K562 (cell line): ENCODE measurements around the gene MYOM1. TPM values are rescaled to one million over a fixed set of nuclear protein-coding genes. Genes with fewer than 3 reads are reported as not detected.

Source experiments
- HDAC6 ChIP-seq: IDR thresholded peaks from 2 replicates; pipeline ENCODE4 v1.6.1; 2012; ENCODE audit warnings: low read depth, mild to moderate bottlenecking, control low read depth, inconsistent platforms, low read length, moderate library complexity
- NCOA1 ChIP-seq: fragments of 450-650 bp; IDR thresholded peaks from 2 replicates; pipeline ENCODE4 v1.6.1; 2016; ENCODE audit warnings: low read depth
- NR1H2 ChIP-seq: sonication (generic); formaldehyde crosslinking; IDR thresholded peaks from 2 replicates; pipeline ENCODE4 v1.4.0; 2020; ENCODE audit warnings: mild to moderate bottlenecking, missing genetic modification reagents
- SAFB2 ChIP-seq: fragments of 200-400 bp; formaldehyde crosslinking; IDR thresholded peaks from 2 replicates; pipeline ENCODE4 v1.6.1; 2018; ENCODE audit warnings: borderline replicate concordance, low read length, low read depth, moderate library complexity; ENCODE audit not compliant: severe bottlenecking
- SMARCA4 ChIP-seq: fragments of 450-650 bp; IDR thresholded peaks from 2 replicates; pipeline ENCODE4 v1.6.1; 2016
- ZNF217 ChIP-seq: sonication (generic); formaldehyde crosslinking; IDR thresholded peaks from 2 replicates; pipeline ENCODE4 v1.8.0; 2022; ENCODE audit warnings: mild to moderate bottlenecking, missing genetic modification reagents
- ZNF232 ChIP-seq: sonication (generic); formaldehyde crosslinking; IDR thresholded peaks from 2 replicates; pipeline ENCODE4 v1.8.0; 2022; ENCODE audit warnings: mild to moderate bottlenecking, missing genetic modification reagents
- polyA plus RNA-seq, 8 experiments: library from polyadenylated mRNA; depleted of rRNA in 4 of 8; stranded (reverse) in 5 of 8; unstranded in 3 of 8; fragments of >200 nt; fragmentation: Nextera tagmentation in 2 of 8; fragmentation: Illumina TruSeq in 1 of 8; extraction: Ambion mirVana in 2 of 8; extraction: Trizol in 1 of 8; gene quantifications; 2 replicates each; pipeline versions ENCODE4 v1.2.1 to v1.2.3, GENCODE V29; 2011 to 2014; ENCODE audit warnings: inconsistent platforms in 1 of 8, missing spikeins in 1 of 8
- total RNA-seq, 7 experiments: library from RNA; depleted of rRNA in 6 of 7; stranded (reverse); fragments of >200 nt in 6 of 7; fragmentation: Illumina TruSeq in 2 of 7; extraction: Trizol in 2 of 7; gene quantifications; 2 replicates each; pipeline versions ENCODE4 v1.2.1 to v1.2.3, GENCODE V29; 2011 to 2021; ENCODE audit warnings: low replicate concordance in 1 of 7
- TF ChIP-seq, protein P1 (sequence below), 2 experiments: fragments of 450-650 bp in 1 of 2; sonication (generic) in 1 of 2; formaldehyde crosslinking; conservative IDR thresholded peaks; 2 replicates each; pipeline versions ENCODE4 v1.4.0 to v1.8.1; 2020 to 2022; ENCODE audit warnings: mild to moderate bottlenecking in 1 of 2, missing genetic modification reagents in 1 of 2
- TF ChIP-seq, protein P2 (sequence below): fragments of 250-450 bp; sonication (Bioruptor Pico); IDR thresholded peaks from 2 replicates; pipeline ENCODE4 v1.6.1; 2021; ENCODE audit warnings: mild to moderate bottlenecking
- TF ChIP-seq, protein P3 (sequence below): fragments of 250-450 bp; sonication (Bioruptor Pico); IDR thresholded peaks from 2 replicates; pipeline ENCODE4 v1.8.0; 2021; ENCODE audit warnings: borderline replicate concordance, mild to moderate bottlenecking, moderate library complexity; ENCODE audit not compliant: poor library complexity, severe bottlenecking
- TF ChIP-seq, protein P4 (sequence below): IDR thresholded peaks from 2 replicates; pipeline ENCODE4 v1.6.1; 2011; ENCODE audit warnings: borderline replicate concordance, low read depth, mild to moderate bottlenecking, moderate library complexity, low read length; ENCODE audit not compliant: insufficient read depth, poor library complexity, severe bottlenecking

Gene MYOM1
- total and polyA plus RNA-seq, 9 of the 15 experiments (the other 6 are each of a cell fraction or from before 2014, with no cell fraction given), result 0.01 to 0.62 (median 0.25) TPM

DNA sequence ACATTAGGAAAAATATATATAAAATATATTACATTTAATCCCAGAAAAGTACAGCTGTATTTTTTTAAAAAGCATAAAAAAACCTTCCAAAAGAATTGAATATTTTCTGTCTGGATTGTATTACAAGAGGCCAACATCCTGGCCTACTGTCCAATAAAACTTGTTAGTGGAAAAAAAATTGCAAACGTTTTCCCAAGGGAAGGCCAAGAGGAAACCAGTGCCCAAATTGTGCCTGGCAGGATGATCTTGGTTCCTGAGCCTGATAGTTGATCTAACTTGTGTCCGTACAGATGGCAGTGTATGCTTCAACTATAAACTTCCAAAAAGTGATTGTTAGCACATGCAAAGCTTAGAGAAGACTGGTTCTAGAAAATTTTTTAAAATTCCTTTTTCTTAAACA, 116.2 kb downstream of the MYOM1 start (continued):
- TF ChIP-seq, protein P1, sequence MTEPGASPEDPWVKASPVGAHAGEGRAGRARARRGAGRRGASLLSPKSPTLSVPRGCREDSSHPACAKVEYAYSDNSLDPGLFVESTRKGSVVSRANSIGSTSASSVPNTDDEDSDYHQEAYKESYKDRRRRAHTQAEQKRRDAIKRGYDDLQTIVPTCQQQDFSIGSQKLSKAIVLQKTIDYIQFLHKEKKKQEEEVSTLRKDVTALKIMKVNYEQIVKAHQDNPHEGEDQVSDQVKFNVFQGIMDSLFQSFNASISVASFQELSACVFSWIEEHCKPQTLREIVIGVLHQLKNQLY (CRISPR knock-in tag; conservative IDR thresholded peaks at IDR 0.05), result no peak
- TF ChIP-seq, protein P2, sequence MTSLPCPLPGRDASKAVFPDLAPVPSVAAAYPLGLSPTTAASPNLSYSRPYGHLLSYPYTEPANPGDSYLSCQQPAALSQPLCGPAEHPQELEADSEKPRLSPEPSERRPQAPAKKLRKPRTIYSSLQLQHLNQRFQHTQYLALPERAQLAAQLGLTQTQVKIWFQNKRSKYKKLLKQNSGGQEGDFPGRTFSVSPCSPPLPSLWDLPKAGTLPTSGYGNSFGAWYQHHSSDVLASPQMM, result no peak
- TF ChIP-seq ZNF217 (CRISPR knock-in tag) (no peak), NR1H2 (CRISPR knock-in tag) (no peak), SMARCA4 (no peak), ZNF232 (CRISPR knock-in tag) (no peak), NCOA1 (no peak), HDAC6 (no peak), SAFB2 (no peak)
- TF ChIP-seq, protein P3, sequence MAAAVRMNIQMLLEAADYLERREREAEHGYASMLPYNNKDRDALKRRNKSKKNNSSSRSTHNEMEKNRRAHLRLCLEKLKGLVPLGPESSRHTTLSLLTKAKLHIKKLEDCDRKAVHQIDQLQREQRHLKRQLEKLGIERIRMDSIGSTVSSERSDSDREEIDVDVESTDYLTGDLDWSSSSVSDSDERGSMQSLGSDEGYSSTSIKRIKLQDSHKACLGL (CRISPR knock-in tag), result no peak
- TF ChIP-seq, protein P4, sequence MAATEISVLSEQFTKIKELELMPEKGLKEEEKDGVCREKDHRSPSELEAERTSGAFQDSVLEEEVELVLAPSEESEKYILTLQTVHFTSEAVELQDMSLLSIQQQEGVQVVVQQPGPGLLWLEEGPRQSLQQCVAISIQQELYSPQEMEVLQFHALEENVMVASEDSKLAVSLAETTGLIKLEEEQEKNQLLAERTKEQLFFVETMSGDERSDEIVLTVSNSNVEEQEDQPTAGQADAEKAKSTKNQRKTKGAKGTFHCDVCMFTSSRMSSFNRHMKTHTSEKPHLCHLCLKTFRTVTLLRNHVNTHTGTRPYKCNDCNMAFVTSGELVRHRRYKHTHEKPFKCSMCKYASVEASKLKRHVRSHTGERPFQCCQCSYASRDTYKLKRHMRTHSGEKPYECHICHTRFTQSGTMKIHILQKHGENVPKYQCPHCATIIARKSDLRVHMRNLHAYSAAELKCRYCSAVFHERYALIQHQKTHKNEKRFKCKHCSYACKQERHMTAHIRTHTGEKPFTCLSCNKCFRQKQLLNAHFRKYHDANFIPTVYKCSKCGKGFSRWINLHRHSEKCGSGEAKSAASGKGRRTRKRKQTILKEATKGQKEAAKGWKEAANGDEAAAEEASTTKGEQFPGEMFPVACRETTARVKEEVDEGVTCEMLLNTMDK, result no peak
